Activated CD4-positive, alpha-beta T cell treated with anti-CD3 and anti-CD28 coated beads, Interleukin-2, amount 10 ng/mL, durations not matched to agents 24 days and 14 days (primary cell): Measurements from ENCODE around the gene FAM98C. TPM values are rescaled to one million over a fixed set of nuclear protein-coding genes. Genes with fewer than 3 reads are reported as not detected.

Source experiments
- DNase-seq: peaks from one replicate; pipeline ENCODE4 v3.0.0; 2022
- H3K27ac Mint-ChIP-seq: one replicate; pipeline ENCODE4 v1.8.0; 2022; ENCODE audit warnings: mild to moderate bottlenecking, mixed read lengths
- H3K27me3 Mint-ChIP-seq: one replicate; pipeline ENCODE4 v1.8.0; 2022; ENCODE audit warnings: mixed read lengths
- H3K36me3 Mint-ChIP-seq: one replicate; pipeline ENCODE4 v1.8.0; 2022; ENCODE audit warnings: low read depth, mild to moderate bottlenecking, mixed read lengths
- H3K4me1 Mint-ChIP-seq: one replicate; pipeline ENCODE4 v1.8.0; 2021; ENCODE audit warnings: mixed read lengths
- H3K4me3 Mint-ChIP-seq: one replicate; pipeline ENCODE4 v1.8.0; 2022; ENCODE audit warnings: mild to moderate bottlenecking, moderate library complexity, mixed read lengths
- H3K9me3 Mint-ChIP-seq: one replicate; pipeline ENCODE4 v1.8.0; 2021; ENCODE audit warnings: mixed read lengths
- intact Hi-C: fragments of 100-400 bp; cut with micrococcal nuclease; formaldehyde crosslinking; loops from one replicate; pipeline ENCODE4 v1.15.1; 2023
- total RNA-seq: library from RNA; stranded (reverse); gene quantifications from 2 replicates; pipeline ENCODE4 v1.2.3, GENCODE V29; 2022

The FAM98C gene
- total RNA-seq, 1 donor from 2014 or later: 30.4 TPM

- peaks cover 11% of the 10 kb centered on the region for H3K27me3 Mint-ChIP-seq
- DNase-seq: no peak
- intact Hi-C loops: no loop called here
- peaks cover 16% of the 10 kb centered on the region for H3K4me1 Mint-ChIP-seq
- H3K36me3 Mint-ChIP-seq: peaks cover 44% of the 10 kb centered on the region
- peak overlapping the region; percentile 19 for H3K4me3 Mint-ChIP-seq
- H3K27ac Mint-ChIP-seq: no peak overlapping the region
- H3K9me3 Mint-ChIP-seq: no peaks in the 10 kb centered on the region
Measured at GRCh38 chr19:38385057-38385803, 17.7 kb upstream of the FAM98C start.

GRCh38 chr19:38385804-38386257 lies 17.1 kb upstream of the FAM98C start:
- Mint-ChIP-seq H3K9me3 (no peaks in the 10 kb centered on the region), H3K4me3 (no peak overlapping the region), H3K4me1 (peaks cover 14% of the 10 kb centered on the region), H3K27ac (no peak overlapping the region), H3K36me3 (peaks cover 38% of the 10 kb centered on the region), H3K27me3 (peaks cover 13% of the 10 kb centered on the region)
- DNase-seq: no peak
- intact Hi-C loops: no loop called here

- intact Hi-C loops: no loop called here
- Mint-ChIP-seq H3K9me3 (no peaks in the 10 kb centered on the region), H3K27ac (no peak overlapping the region), H3K4me1 (peaks cover 14% of the 10 kb centered on the region), H3K27me3 (peaks cover 19% of the 10 kb centered on the region), H3K36me3 (peaks cover 33% of the 10 kb centered on the region), H3K4me3 (peak overlapping the region; percentile 23)
- no peak for DNase-seq
Measured at GRCh38 chr19:38386300-38386970, 16.5 kb upstream of the FAM98C start.

- intact Hi-C loops: loop anchor here (1.0 kb wide), 1 partner anchor 13 kb away; the partner anchor contains the start of gene PSMD8
Measured at GRCh38 chr19:38386971-38387549, 15.8 kb upstream of the FAM98C start.

GRCh38 chr19:38387550-38388348 lies 15.1 kb upstream of the FAM98C start, which contains the start of gene GGN:
Gene GGN (minus strand): TSS chr19:38388034. CDS start chr19:38387261, 773 bp downstream.
- peak; percentile 94 for DNase-seq
- Mint-ChIP-seq H3K27me3 (peaks cover 23% of the 10 kb centered on the region), H3K36me3 (peaks cover 23% of the 10 kb centered on the region), H3K27ac (peak within 1 kb of the TSS; percentile 72), H3K4me3 (peak within 1 kb of the TSS; percentile 90), H3K9me3 (no peaks in the 10 kb centered on the region), H3K4me1 (peaks cover 17% of the 10 kb centered on the region)
- intact Hi-C loops: loop anchor here (1.0 kb wide), 2 partner anchors 13 to 51 kb away; partner anchors contain the start of gene PSMD8

More at GRCh38 chr19:38386971-38387549, 15.8 kb upstream of the FAM98C start:
- no peak for DNase-seq
- Mint-ChIP-seq H3K9me3 (no peaks in the 10 kb centered on the region), H3K27ac (peak overlapping the region; percentile 39), H3K36me3 (peaks cover 27% of the 10 kb centered on the region), H3K4me1 (peaks cover 14% of the 10 kb centered on the region), H3K27me3 (peaks cover 21% of the 10 kb centered on the region), H3K4me3 (peak overlapping the region; percentile 90)

GRCh38 chr19:38388349-38389100 lies 14.4 kb upstream of the FAM98C start, which contains the start of gene SPRED3:
Gene SPRED3 (plus strand): TSS chr19:38388697. CDS start chr19:38390303, 1,606 bp downstream.
- peaks cover 17% of the 10 kb centered on the region for H3K36me3 Mint-ChIP-seq
- H3K4me1 Mint-ChIP-seq: peaks cover 19% of the 10 kb centered on the region
- DNase-seq: no peak
- H3K27ac Mint-ChIP-seq: peak within 1 kb of the TSS; percentile 72
- H3K27me3 Mint-ChIP-seq: peaks cover 24% of the 10 kb centered on the region
- intact Hi-C loops: loop anchor here (1.0 kb wide), 1 partner anchor 52 kb away; no protein-coding TSS in a partner anchor
- no peaks in the 10 kb centered on the region for H3K9me3 Mint-ChIP-seq
- H3K4me3 Mint-ChIP-seq: peak within 1 kb of the TSS; percentile 90

- intact Hi-C loops: no loop called here
- Mint-ChIP-seq H3K27ac (no peak overlapping the region), H3K36me3 (peaks cover 13% of the 10 kb centered on the region), H3K4me1 (peaks cover 22% of the 10 kb centered on the region), H3K27me3 (peaks cover 29% of the 10 kb centered on the region), H3K9me3 (no peaks in the 10 kb centered on the region), H3K4me3 (peak overlapping the region; percentile 32)
- DNase-seq: no peak
Measured at GRCh38 chr19:38389101-38389925, 13.6 kb upstream of the FAM98C start.

- intact Hi-C loops: no loop called here
- H3K9me3 Mint-ChIP-seq: no peaks in the 10 kb centered on the region
- peaks cover 27% of the 10 kb centered on the region for H3K4me1 Mint-ChIP-seq
- DNase-seq: no peak
- peaks cover 29% of the 10 kb centered on the region for H3K27me3 Mint-ChIP-seq
- no peak overlapping the region for H3K27ac Mint-ChIP-seq
- H3K4me3 Mint-ChIP-seq: peak overlapping the region; percentile 32
- peaks cover 5% of the 10 kb centered on the region for H3K36me3 Mint-ChIP-seq
Measured at GRCh38 chr19:38389957-38390924, 12.7 kb upstream of the FAM98C start.

- H3K27me3 Mint-ChIP-seq: peaks cover 29% of the 10 kb centered on the region
- intact Hi-C loops: no loop called here
Measured at GRCh38 chr19:38391911-38392464, 10.9 kb upstream of the FAM98C start.

GRCh38 chr19:38392707-38393308 lies 10.1 kb upstream of the FAM98C start:
- peaks cover 29% of the 10 kb centered on the region for H3K27me3 Mint-ChIP-seq
- H3K9me3 Mint-ChIP-seq: no peaks in the 10 kb centered on the region
- H3K4me3 Mint-ChIP-seq: no peak overlapping the region
- peaks cover 2% of the 10 kb centered on the region for H3K36me3 Mint-ChIP-seq
- intact Hi-C loops: no loop called here
- peaks cover 36% of the 10 kb centered on the region for H3K4me1 Mint-ChIP-seq
- DNase-seq: no peak
- H3K27ac Mint-ChIP-seq: no peak overlapping the region

More at GRCh38 chr19:38391911-38392464, 10.9 kb upstream of the FAM98C start:
- Mint-ChIP-seq H3K9me3 (no peaks in the 10 kb centered on the region), H3K4me1 (peaks cover 35% of the 10 kb centered on the region), H3K27ac (no peak overlapping the region), H3K4me3 (no peak overlapping the region), H3K36me3 (peaks cover 5% of the 10 kb centered on the region)
- DNase-seq: no peak

- H3K4me1 Mint-ChIP-seq: peaks cover 28% of the 10 kb centered on the region
- intact Hi-C loops: no loop called here
Measured at GRCh38 chr19:38394488-38394887, 8.4 kb upstream of the FAM98C start.

More at GRCh38 chr19:38394488-38394887, 8.4 kb upstream of the FAM98C start:
- peak; percentile 93 for DNase-seq
- peaks cover 22% of the 10 kb centered on the region for H3K27me3 Mint-ChIP-seq
- H3K27ac Mint-ChIP-seq: peak overlapping the region; percentile 84
- H3K9me3 Mint-ChIP-seq: no peaks in the 10 kb centered on the region
- H3K36me3 Mint-ChIP-seq: peaks cover 2% of the 10 kb centered on the region
- peak overlapping the region; percentile 85 for H3K4me3 Mint-ChIP-seq
